Left ventricle myocardium inferior (tissue), 1 donor: ENCODE measurements around the gene SIRT7. TPM values are rescaled to one million over a fixed set of nuclear protein-coding genes. Genes with fewer than 3 reads are reported as not detected.

Source experiments
- DNase-seq: peaks from one replicate; pipeline ENCODE4 v3.0.0-alpha.2; 2020
- H3K27ac ChIP-seq: fragments of 200-600 bp; replicated peaks from 2 replicates; pipeline ENCODE4 v1.8.0; 2021
- H3K27me3 ChIP-seq: fragments of 200-600 bp; 2 replicates; pipeline ENCODE4 v1.8.0; 2021; ENCODE audit warnings: low read depth
- H3K36me3 ChIP-seq: fragments of 200-600 bp; 2 replicates; pipeline ENCODE4 v1.8.0; 2021
- H3K4me1 ChIP-seq: fragments of 200-600 bp; 2 replicates; pipeline ENCODE4 v1.8.0; 2021
- H3K4me3 ChIP-seq: fragments of 200-600 bp; 2 replicates; pipeline ENCODE4 v1.8.0; 2021; ENCODE audit warnings: mild to moderate bottlenecking, moderate library complexity
- H3K9me3 ChIP-seq: fragments of 200-600 bp; replicated peaks from 2 replicates; pipeline ENCODE4 v1.8.0; 2021
- intact Hi-C: fragments of 100-400 bp; cut with micrococcal nuclease; formaldehyde crosslinking; loops from one replicate; pipeline ENCODE4 v1.11.0; 2022
- total RNA-seq: library from RNA; stranded (reverse); fragmentation: NEBNext Ultra II Directional; extraction: Animal tissue kit (Norgen Biotek cat#: 25700); gene quantifications from one replicate; pipeline ENCODE4 v1.2.1, GENCODE V29; 2021
- TF ChIP-seq, protein P1 (sequence below): fragments of 200-600 bp; IDR thresholded peaks from 2 replicates; pipeline ENCODE4 v1.8.0; 2021; ENCODE audit warnings: antibody characterized with exemption, mild to moderate bottlenecking, borderline replicate concordance
- donor health status: DM: no; HTN: yes; CAD: no; lungs with severe emphysema.

Gene SIRT7
- total RNA-seq, 1 donor from 2014 or later, result 8.5 TPM

DNA sequence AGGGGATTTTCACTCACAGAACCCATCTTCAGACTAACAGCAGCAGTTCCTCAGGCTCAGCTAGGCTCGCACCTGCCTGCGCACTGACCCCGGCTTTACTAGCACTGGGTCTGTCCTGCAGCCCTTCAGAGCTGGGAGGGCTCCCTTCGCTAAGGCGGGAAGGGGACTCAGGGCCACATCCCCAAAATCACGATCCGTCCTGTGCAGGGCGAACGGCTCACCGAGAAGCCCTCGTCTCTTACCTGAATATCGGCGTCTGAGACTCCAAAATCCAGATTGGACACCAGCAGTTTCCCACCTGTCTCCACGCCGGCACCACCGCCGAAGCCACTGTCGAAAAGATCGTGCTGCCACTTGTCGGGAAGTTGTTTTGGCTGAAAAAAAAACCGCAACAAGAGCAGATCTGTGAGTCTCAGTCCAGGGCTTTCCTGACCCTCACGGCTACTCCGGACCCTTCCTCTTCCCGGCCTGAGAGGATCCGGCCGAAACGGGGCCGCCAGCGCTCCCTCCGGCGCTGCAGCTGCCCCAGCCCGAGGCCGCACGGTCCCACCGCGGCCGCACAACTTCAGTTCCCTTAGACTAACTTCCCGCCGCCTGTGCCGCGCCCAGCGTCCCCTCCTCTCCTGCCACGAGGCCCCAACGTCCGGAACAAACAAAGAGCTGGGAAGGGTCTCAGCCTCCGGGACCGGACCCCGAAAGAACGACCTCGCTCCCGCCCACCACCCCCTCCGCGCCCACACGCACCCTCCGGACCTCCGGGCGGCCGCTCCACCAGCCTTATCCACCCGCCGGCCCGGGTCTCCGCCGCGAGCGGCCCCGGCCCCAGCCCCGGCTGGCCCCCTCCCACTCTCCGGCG lies 27.3 kb downstream of the SIRT7 start:
- peaks cover 49% of the 10 kb centered on the region for H3K4me1 ChIP-seq
- H3K4me3 ChIP-seq, result peak overlapping the region; percentile 94
- TF ChIP-seq, protein P1, sequence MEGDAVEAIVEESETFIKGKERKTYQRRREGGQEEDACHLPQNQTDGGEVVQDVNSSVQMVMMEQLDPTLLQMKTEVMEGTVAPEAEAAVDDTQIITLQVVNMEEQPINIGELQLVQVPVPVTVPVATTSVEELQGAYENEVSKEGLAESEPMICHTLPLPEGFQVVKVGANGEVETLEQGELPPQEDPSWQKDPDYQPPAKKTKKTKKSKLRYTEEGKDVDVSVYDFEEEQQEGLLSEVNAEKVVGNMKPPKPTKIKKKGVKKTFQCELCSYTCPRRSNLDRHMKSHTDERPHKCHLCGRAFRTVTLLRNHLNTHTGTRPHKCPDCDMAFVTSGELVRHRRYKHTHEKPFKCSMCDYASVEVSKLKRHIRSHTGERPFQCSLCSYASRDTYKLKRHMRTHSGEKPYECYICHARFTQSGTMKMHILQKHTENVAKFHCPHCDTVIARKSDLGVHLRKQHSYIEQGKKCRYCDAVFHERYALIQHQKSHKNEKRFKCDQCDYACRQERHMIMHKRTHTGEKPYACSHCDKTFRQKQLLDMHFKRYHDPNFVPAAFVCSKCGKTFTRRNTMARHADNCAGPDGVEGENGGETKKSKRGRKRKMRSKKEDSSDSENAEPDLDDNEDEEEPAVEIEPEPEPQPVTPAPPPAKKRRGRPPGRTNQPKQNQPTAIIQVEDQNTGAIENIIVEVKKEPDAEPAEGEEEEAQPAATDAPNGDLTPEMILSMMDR, result no peak
- no peak for DNase-seq
- peak overlapping the region; percentile 93 for H3K27ac ChIP-seq
- H3K9me3 ChIP-seq, result no peaks in the 10 kb centered on the region
- H3K36me3 ChIP-seq, result peaks cover 65% of the 10 kb centered on the region
- H3K27me3 ChIP-seq, result no peaks in the 10 kb centered on the region
- intact Hi-C loops, result no loop called here

DNA sequence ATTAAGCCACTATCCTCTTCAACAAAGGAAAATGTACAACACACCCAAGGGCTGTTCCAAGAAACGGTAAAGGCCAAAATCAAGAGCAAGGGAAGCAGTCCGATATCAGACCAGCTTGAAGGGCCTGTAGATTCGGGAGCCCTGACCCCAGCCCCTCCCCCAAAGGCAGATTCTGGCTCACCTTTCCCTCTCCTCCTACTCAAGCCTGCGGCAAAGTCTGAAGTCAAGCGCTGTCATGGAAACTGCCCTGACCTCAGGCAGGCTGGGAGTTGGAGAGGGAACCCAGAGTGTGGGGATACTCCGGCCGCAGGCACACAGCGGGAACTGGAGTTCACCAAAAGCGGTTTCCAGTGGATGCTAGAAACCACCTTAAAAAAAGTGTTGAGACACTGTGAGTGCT lies 28.4 kb downstream of the SIRT7 start:
- Histone ChIP-seq H3K27me3 (no peaks in the 10 kb centered on the region), H3K9me3 (no peaks in the 10 kb centered on the region), H3K4me1 (peaks cover 60% of the 10 kb centered on the region), H3K27ac (no peak overlapping the region), H3K4me3 (peak overlapping the region; percentile 94), H3K36me3 (peaks cover 59% of the 10 kb centered on the region)
- intact Hi-C loops, result no loop called here
- no peak for DNase-seq
- TF ChIP-seq, protein P1, result no peak

DNA sequence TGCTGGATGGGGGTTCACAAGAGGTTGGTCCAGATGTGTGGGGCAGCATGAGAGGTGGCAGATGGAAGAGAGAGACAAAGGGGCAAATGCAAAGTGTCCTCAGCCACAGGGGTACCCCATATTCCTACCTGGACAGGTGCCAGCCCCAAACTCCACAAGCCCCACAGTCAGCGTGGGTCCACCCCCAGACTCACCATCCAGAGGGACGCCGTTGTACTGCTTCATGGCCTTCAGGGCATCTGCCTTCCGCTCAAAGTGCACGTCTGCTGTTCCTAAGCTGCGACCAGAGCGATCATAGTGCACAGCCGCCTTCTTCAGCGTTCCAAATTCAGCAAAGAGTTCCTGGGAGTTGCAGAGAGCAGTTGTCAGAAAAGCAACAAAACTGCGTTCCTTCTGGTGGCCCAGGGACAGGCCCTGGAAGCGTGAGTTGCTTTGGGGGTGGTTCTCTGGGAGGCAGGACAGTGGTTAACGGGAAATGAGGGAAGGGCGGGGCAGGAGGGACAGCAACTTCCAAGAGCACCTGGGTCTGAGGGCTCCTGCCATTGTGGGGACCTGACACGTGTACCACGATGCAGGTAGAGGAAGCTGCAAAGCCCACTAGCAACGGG lies 28.9 kb downstream of the SIRT7 start:
- peaks cover 54% of the 10 kb centered on the region for H3K36me3 ChIP-seq
- H3K27ac ChIP-seq, result no peak overlapping the region
- peak overlapping the region; percentile 94 for H3K4me3 ChIP-seq
- intact Hi-C loops, result no loop called here
- no peaks in the 10 kb centered on the region for H3K9me3 ChIP-seq
- DNase-seq, result no peak
- H3K4me1 ChIP-seq, result peaks cover 64% of the 10 kb centered on the region
- no peaks in the 10 kb centered on the region for H3K27me3 ChIP-seq
- TF ChIP-seq, protein P1, result no peak

DNA sequence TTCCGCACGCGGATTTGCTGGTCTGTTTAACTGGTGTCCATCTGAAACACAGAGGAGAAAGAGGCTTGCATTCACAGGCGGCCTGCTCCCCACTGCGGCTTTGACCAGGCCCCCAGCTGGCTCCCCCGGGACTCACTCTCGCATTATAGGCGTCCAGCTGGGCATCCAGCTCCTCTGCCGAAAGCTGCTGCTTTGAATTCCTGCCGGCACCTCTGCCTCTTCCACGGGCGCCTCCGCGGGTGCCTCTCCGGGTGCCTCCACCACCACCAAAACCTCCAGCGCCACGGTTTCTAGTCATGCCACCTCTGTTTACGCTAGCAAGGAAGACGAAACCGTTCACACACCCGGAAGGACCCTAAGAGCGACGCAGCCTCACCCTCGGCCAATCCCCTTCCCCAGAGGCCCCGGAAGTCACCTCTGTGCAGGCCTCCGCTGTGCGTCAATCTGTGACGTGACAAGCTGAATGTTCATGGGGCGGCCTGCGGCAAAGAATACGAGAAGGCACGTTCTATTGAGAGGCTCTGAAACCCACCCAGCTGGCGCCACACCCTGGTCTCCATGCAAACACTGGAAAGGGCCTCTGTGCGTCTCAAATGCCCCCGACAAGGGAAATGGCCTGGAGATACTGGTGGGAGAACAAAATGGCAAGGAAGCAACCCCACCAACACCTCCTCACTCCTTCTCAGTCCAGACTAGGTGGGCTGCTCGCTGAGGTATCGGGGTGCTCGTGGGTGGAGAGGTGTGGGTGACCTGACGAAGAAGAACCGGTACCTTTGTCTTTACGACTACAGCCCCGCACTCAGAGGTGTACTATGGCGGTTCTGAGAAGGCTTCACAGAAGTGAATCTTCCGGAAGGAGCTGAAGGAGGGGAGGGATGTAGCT lies 29.6 kb downstream of the SIRT7 start:
- intact Hi-C loops, result no loop called here
- peaks cover 55% of the 10 kb centered on the region for H3K36me3 ChIP-seq
- TF ChIP-seq, protein P1, result no peak
- no peaks in the 10 kb centered on the region for H3K27me3 ChIP-seq
- no peak overlapping the region for H3K4me3 ChIP-seq
- no peak for DNase-seq
- no peaks in the 10 kb centered on the region for H3K9me3 ChIP-seq
- H3K4me1 ChIP-seq, result peaks cover 62% of the 10 kb centered on the region
- H3K27ac ChIP-seq, result no peak overlapping the region

DNA sequence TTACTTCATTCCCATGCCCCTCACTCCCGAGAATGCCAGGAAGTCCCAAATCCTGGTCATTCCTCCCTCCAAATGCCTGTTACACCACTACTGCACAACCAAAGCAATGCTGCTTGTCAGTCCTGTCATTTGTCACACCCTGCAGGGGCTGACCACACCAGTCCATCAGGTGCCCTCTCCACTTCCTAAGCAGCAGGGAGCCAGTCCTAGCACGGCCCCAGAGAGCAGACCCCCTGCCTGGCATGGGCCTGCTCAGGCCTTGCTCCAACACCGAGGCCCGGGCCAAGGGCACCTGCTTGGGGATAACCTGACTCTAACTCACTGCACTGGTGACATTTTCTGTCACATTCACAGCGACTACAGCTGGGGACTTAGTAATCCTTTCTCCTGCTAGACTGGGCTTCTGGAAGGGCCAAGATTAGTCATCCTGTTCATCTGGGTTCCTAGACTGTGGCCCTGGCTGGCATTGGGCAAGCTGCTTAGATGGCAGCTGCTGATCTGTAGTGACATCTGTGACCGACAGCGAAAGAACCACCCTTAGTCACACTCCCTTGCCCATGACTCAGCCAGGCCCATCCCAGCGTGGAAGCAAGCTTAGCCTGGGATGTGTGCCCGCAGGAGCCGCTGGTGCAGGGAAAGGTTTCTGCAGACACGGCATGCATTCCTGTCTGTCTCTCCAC lies 32.0 kb downstream of the SIRT7 start:
- H3K27me3 ChIP-seq, result no peaks in the 10 kb centered on the region
- no peak overlapping the region for H3K4me3 ChIP-seq
- no peak for DNase-seq
- H3K9me3 ChIP-seq, result no peaks in the 10 kb centered on the region
- peaks cover 44% of the 10 kb centered on the region for H3K4me1 ChIP-seq
- TF ChIP-seq, protein P1, result no peak
- no peak overlapping the region for H3K27ac ChIP-seq
- intact Hi-C loops, result no loop called here
- peaks cover 74% of the 10 kb centered on the region for H3K36me3 ChIP-seq
